Endothelial cell of umbilical vein (primary cell): ENCODE results near the gene ANKRD45. TPM values are rescaled to one million over a fixed set of nuclear protein-coding genes. Genes with fewer than 3 reads are reported as not detected.
"Not testable (repeated sequence)": the region's sequence is repeated elsewhere in the genome, so short reads cannot be mapped to it uniquely, and the experiment has no call there.

ENCODE experiments used
- BruUV-seq: library from RNA; stranded (reverse); fragments of 400-500 nt; replicated peaks from 2 replicates; lab custom pipeline; 2021; lab: Mats Ljungman, UMichigan
- CTCF ChIA-PET: fragments of 300-600, 350-600 bp; sonication (Branson Sonifier 250); formaldehyde crosslinking; loops from one replicate; lab custom pipeline; 2021; ENCODE audit warnings: antibody characterized with exemption, inconsistent platforms; lab: Charles Lee
- POLR2A ChIA-PET: fragments of 300-600, 350-600 bp; sonication (Branson Sonifier 250); formaldehyde crosslinking; loops from one replicate; lab custom pipeline; 2021; ENCODE audit warnings: antibody characterized with exemption, inconsistent platforms; lab: Charles Lee
- DNase-seq: peaks from one replicate; pipeline ENCODE4 v3.0.0-alpha.2; 2011; ENCODE audit warnings: low read depth, low spot score
- FAIRE-seq: peaks from 2 replicates; lab custom pipeline; 2011; peaks lifted over from hg19 to GRCh38; lab: Jason Lieb, UNC
- H2AFZ ChIP-seq: 2 replicates; pipeline ENCODE4 v1.6.0; 2012; ENCODE audit warnings: low read depth, low read length, control low read depth, inconsistent platforms
- H3K27ac ChIP-seq: 2 replicates; pipeline ENCODE4 v1.5.1; 2011; ENCODE audit warnings: low read depth, mild to moderate bottlenecking, control low read depth, low read length, moderate library complexity; ENCODE audit not compliant: insufficient read depth
- H3K27me3 ChIP-seq, 2 experiments: 2 replicates each; pipeline versions ENCODE4 v1.6.0 to v1.6.1; 2011; ENCODE audit warnings: low read length in 2 of 2, mixed read lengths in 1 of 2; ENCODE audit not compliant: control insufficient read depth in 2 of 2, insufficient read depth in 2 of 2
- H3K36me3 ChIP-seq, 2 experiments: 2 replicates in 1 of 2; 3 replicates in 1 of 2; pipeline ENCODE4 v1.5.1; 2011; ENCODE audit warnings: low read length in 2 of 2, mild to moderate bottlenecking in 1 of 2, moderate library complexity in 1 of 2; ENCODE audit not compliant: control insufficient read depth in 2 of 2, insufficient read depth in 2 of 2; ENCODE audit errors: extremely low read depth in 1 of 2
- H3K4me1 ChIP-seq: 3 replicates; pipeline ENCODE4 v1.5.1; 2011; ENCODE audit warnings: mild to moderate bottlenecking, low read length; ENCODE audit not compliant: control insufficient read depth, insufficient read depth; ENCODE audit errors: extremely low read depth
- H3K4me2 ChIP-seq: 2 replicates; pipeline ENCODE4 v1.6.1; 2011; ENCODE audit warnings: low read length, control low read depth, mixed read lengths; ENCODE audit not compliant: insufficient read depth
- H3K4me3 ChIP-seq, 3 experiments: fragments of 200-600 bp in 1 of 3; sonication (generic), shearing (Covaris generic) in 1 of 3; replicated peaks in 1 of 3; 2 replicates each; pipeline ENCODE4 v1.5.1; 2011 to 2016; ENCODE audit warnings: control low read depth in 3 of 3, low read length in 3 of 3, mild to moderate bottlenecking in 2 of 3, inconsistent platforms in 1 of 3, low read depth in 1 of 3, moderate library complexity in 1 of 3; ENCODE audit not compliant: insufficient read depth in 1 of 3
- H3K79me2 ChIP-seq: 2 replicates; pipeline ENCODE4 v1.6.0; 2012; ENCODE audit warnings: low read length, inconsistent platforms; ENCODE audit not compliant: control insufficient read depth, insufficient read depth
- H3K9ac ChIP-seq: replicated peaks from 2 replicates; pipeline ENCODE3; 2011; ENCODE audit warnings: low read length, control low read depth; ENCODE audit not compliant: insufficient read depth; ENCODE audit errors: extremely low read depth
- H3K9me1 ChIP-seq: replicated peaks from 3 replicates; pipeline ENCODE4 v1.6.0; 2011; ENCODE audit warnings: mild to moderate bottlenecking, low read length; ENCODE audit not compliant: control insufficient read depth, insufficient read depth; ENCODE audit errors: extremely low read depth
- H3K9me3 ChIP-seq: replicated peaks from 2 replicates; pipeline ENCODE4 v1.5.1; 2012; ENCODE audit warnings: low read length, inconsistent platforms; ENCODE audit not compliant: control insufficient read depth, insufficient read depth
- H4K20me1 ChIP-seq: replicated peaks from 2 replicates; pipeline ENCODE3; 2011; ENCODE audit warnings: mild to moderate bottlenecking, low read length; ENCODE audit not compliant: control insufficient read depth, insufficient read depth; ENCODE audit errors: extremely low read depth
- EZH2 ChIP-seq: IDR thresholded peaks from 2 replicates; pipeline ENCODE4 v1.6.1; 2012; ENCODE audit warnings: borderline replicate concordance, low read depth, mild to moderate bottlenecking, moderate library complexity, low read length, inconsistent platforms; ENCODE audit not compliant: severe bottlenecking
- FOS ChIP-seq: IDR thresholded peaks from 2 replicates; pipeline ENCODE4 v1.6.1; 2011; ENCODE audit warnings: mild to moderate bottlenecking, low read length, moderate library complexity, borderline replicate concordance; ENCODE audit not compliant: insufficient read depth
- GATA2 ChIP-seq: IDR thresholded peaks from 2 replicates; pipeline ENCODE4 v1.7.0; 2011; ENCODE audit warnings: low read depth, mild to moderate bottlenecking, moderate library complexity, mixed read lengths, low read length; ENCODE audit not compliant: insufficient read length, insufficient read depth
- JUN ChIP-seq: IDR thresholded peaks from 2 replicates; pipeline ENCODE4 v1.6.1; 2011; ENCODE audit warnings: borderline replicate concordance, low read depth; ENCODE audit not compliant: insufficient read length, insufficient read depth
- MYC ChIP-seq: IDR thresholded peaks from one replicate; pipeline ENCODE4 v1.6.1; 2011; ENCODE audit warnings: mild to moderate bottlenecking, low read depth, low read length
- POLR2AphosphoS5 ChIP-seq: IDR thresholded peaks from 2 replicates; pipeline ENCODE4 v1.6.1; 2012; ENCODE audit warnings: low read depth, mild to moderate bottlenecking, control low read depth, low read length, moderate library complexity; ENCODE audit not compliant: insufficient read depth
- dilution Hi-C: fragments of 300-500 bp; cut with MboI; formaldehyde crosslinking; loops from one replicate; pipeline ENCODE4 v1.15.0; 2019; ENCODE audit warnings: low sequenced_read_pairs; ENCODE audit not compliant: extremely low pct_ligation_motif_present
- intact Hi-C: fragments of 100-400 bp; cut with micrococcal nuclease; formaldehyde crosslinking; loops from one replicate; pipeline ENCODE4 v1.10.0; 2022
- polyA plus RNA-seq, 4 experiments: library from polyadenylated mRNA; depleted of rRNA in 3 of 4; stranded (reverse) in 3 of 4; unstranded in 1 of 4; fragments of >200 nt; gene quantifications; 2 replicates each; pipeline versions ENCODE4 v1.2.1 to v1.2.3, GENCODE V29; 2011 to 2012; ENCODE audit warnings: missing spikeins in 1 of 4
- total RNA-seq: library from RNA; stranded (reverse); gene quantifications from 2 replicates; pipeline ENCODE4 v1.2.3, GENCODE V29; 2021

The ANKRD45 gene
- total and polyA plus RNA-seq, 2 donors (not counting 3 experiments of a cell fraction or from before 2014, with no cell fraction given) = 0.19 to 0.62 TPM

DNA sequence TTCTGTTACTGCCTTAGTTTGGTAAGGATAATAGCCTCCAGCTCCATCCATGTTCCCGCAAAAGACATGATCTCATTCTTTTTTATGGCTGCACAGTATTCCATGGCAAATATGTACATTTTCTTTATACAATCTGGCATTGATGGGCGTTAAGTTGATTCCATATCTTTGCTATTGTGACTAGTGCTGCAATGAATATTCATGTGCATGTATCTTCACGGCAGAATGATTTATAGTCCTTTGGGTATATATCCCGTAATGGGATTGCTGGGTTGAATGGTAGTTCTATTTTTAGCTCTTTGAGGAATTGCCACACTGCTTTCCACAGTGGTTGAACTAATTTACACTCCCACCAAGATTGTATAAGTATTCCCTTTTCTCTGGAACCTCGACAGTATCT, 78.5 kb downstream of the ANKRD45 start:
- CTCF ChIA-PET = interaction anchor here (1.4 kb wide), 1 partner anchor 12 kb away, joined by 3 read pairs; no protein-coding TSS in a partner anchor

DNA sequence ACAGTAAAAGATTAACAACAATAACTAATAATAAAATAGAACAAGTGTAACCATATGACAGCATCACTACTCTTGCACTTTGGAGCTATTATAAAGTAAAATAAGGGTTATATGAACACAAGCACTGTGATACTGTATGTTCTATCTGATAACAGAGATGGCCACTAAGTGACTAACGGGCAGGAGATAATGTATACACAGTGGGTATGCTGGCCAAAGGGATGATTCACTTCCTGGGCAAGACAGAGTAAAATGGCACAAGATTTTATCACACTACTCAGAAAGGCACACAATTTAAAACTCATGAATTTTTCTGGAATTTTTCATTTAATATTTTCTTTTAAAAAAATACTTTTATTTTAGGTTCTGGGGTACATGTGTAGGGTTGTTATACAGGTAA, 79.1 kb downstream of the ANKRD45 start:
- no peaks in the 10 kb centered on the region for H4K20me1 ChIP-seq
- H3K4me2 ChIP-seq = no peak overlapping the region
- no peaks in the 10 kb centered on the region for H3K4me1 ChIP-seq
- FAIRE-seq (peak; percentile 12), DNase-seq (no peak)
- H3K9ac ChIP-seq = no peak overlapping the region
- H3K9me3 ChIP-seq = no peaks in the 10 kb centered on the region
- TF ChIP-seq MYC (no peak), JUN (peak; percentile 28), EZH2 (no peak), POLR2AphosphoS5 (no peak), FOS (no peak), GATA2 (peak; percentile 75)
- dilution Hi-C loops (no loop called here), intact Hi-C loops (no loop called here)
- ChIA-PET CTCF (interaction anchor here (0.9 to 1.6 kb wide), 3 partner anchors 8 to 18 kb away, joined by 3 read pairs; no protein-coding TSS in a partner anchor), POLR2A (interaction anchor here (0.6 kb wide), 1 partner anchor 12 kb away, joined by 4 read pairs; the partner anchor contains the start of gene SLC9C2)
- H3K36me3 ChIP-seq = no peaks in the 10 kb centered on the region
- H2AFZ ChIP-seq = no peak overlapping the region
- no peaks in the 10 kb centered on the region for H3K9me1 ChIP-seq
- BruUV-seq = no TSS peak
- H3K79me2 ChIP-seq = no peaks in the 10 kb centered on the region
- H3K4me3 ChIP-seq = no peak overlapping the region
- H3K27me3 ChIP-seq = no peaks in the 10 kb centered on the region
- no peak overlapping the region for H3K27ac ChIP-seq

More for the DNA sequence above, 78.5 kb downstream of the ANKRD45 start:
- H3K27ac ChIP-seq, H3K4me1 ChIP-seq, H4K20me1 ChIP-seq, intact Hi-C loops, FAIRE-seq, H3K9ac ChIP-seq, DNase-seq, H3K36me3 ChIP-seq, H3K9me3 ChIP-seq, H3K9me1 ChIP-seq, H3K27me3 ChIP-seq, dilution Hi-C loops, H3K79me2 ChIP-seq, BruUV-seq, H3K4me3 ChIP-seq, H3K4me2 ChIP-seq, H2AFZ ChIP-seq: not testable (repeated sequence)
- POLR2A ChIA-PET = interaction anchor here (0.6 kb wide), 1 partner anchor 12 kb away, joined by 4 read pairs; the partner anchor contains the start of gene SLC9C2
